ENCODE results near the gene RRAS2.
"Not testable (repeated sequence)": the region's sequence is repeated elsewhere in the genome, so short reads cannot be mapped to it uniquely, and the experiment has no call there.

Gene RRAS2

DNA sequence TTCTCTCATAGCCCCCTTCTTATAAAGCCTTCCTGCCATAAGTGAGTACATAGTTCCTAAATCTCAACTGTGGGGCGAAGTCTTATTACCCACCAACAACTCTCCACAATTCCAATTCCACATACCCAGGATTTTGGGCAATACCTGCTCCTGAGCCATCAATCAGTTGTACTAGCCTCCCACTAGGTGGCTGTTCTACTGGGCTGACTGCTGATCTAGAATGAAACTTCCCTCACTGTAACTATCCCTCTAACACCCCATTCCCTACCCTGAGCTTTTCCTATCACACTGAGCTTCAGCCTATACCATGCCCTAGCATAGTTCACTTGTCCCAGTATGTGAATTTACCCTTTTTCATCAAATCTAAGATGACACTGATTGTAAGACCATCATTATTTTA lies 52.5 kb downstream of the RRAS2 start:
- no peak for DNase-seq (ENCODE audit: low read depth)

GRCh38 chr11:14305649-14306048 lies 53.3 kb downstream of the RRAS2 start:
- DNase-seq (ENCODE audit: low read depth), result no peak

DNA sequence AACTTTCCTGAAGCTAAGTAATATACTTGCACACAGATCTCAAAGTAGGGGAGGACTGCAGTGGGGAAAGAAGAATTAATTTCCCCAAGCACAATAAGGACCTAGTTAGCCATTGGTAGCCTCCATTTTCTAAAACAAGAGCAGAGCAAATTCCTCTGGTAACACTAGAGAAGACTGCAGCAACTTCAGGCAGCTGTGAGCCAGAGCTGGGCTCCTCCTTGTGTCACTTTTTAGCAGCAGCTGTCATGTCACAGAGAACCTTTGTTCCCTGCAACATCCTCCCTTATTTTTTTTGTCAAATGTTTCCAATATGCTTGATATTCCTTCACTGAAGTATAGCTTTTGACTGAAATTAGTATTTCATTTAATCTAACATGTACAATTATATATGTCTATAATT lies 54.4 kb downstream of the RRAS2 start:
- no peak for DNase-seq (ENCODE audit: low read depth)

DNA sequence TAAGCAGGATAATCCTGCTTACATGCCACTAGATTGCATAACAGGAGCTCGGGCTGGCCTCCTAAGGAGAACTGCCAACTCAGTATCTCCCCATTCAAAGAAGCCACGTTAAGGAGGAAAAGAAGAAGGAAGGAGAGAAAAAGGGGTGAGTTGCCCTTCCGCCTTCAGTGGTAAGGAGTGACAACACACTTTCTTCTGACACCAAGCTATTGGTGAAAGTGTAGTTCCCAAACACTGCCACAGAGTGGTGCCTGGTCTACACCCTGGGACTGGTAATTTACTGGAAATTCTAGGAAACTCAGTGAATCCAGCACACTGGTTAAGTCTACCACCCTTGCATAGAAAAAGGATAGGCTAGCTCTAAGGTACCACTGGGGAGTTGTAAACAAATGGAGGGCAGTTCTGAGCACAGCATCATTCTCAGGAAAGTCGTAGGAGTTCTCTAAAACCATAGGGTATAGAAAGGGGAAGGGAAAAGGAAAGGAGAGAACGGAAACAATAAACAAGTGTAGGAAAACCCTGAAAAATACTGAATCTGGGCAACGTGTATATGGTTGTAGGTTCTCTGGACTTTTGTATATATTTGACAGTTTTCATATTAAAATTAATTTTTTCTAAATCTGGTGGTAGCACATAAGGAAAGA lies 58.2 kb downstream of the RRAS2 start:
- DNase-seq (ENCODE audit: low read depth), result peak; percentile 73

GRCh38 chr11:14299921-14300320 lies 59.1 kb downstream of the RRAS2 start:
- no peak for DNase-seq (ENCODE audit: low read depth)

DNA sequence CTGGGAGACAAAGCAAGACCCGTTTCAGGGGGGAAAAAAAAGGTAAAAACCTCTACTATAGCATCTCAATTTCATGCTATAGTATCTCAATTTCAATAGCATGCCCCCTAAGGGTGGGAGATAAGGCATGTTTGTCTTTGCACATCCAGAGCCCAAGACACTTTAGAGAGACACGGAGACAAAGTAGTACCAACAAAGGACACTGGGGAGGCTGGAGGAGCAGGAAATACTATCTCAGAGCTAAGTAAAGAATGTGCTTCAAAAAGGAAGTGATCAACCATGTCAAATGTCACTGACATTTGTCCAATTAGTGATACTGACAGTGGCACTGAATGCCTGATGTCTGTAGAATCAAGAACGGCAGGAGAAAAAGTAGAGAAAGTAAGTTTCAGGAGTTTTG lies 68.6 kb downstream of the RRAS2 start:
- DNase-seq (ENCODE audit: low read depth), result no peak

- peak; percentile 89 for DNase-seq (ENCODE audit: low read depth)
Measured at GRCh38 chr11:14288189-14288935, 70.6 kb downstream of the RRAS2 start.

DNA sequence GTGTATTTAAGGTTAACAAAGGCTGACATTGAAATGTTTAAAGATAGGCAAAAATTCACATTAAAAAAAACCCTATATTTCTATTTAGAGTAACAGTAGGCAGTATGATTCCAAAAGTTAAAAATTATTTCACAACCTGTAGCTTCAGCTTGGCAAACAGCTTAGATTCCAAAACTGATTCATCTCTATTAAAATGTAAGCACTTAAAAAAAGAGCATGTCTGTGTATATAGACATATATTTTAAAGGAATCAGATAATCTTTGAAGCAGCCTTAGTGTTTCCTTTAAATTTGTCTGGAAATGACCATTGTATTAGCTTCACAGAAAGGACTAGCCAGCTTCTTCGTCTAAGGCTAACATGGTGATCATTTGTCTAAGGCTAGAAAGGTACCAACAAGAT lies 80.1 kb downstream of the RRAS2 start:
- not testable (repeated sequence) for DNase-seq (ENCODE audit: low read depth)

- peak; percentile 51 for DNase-seq (ENCODE audit: low read depth)
Measured at GRCh38 chr11:14275076-14275475, 83.9 kb downstream of the RRAS2 start.

- peak; percentile 74 for DNase-seq (ENCODE audit: low read depth)
Measured at GRCh38 chr11:14273895-14274294, 85.1 kb downstream of the RRAS2 start.

GRCh38 chr11:14270690-14271542 lies 88.1 kb downstream of the RRAS2 start:
- no peak for DNase-seq (ENCODE audit: low read depth)

DNA sequence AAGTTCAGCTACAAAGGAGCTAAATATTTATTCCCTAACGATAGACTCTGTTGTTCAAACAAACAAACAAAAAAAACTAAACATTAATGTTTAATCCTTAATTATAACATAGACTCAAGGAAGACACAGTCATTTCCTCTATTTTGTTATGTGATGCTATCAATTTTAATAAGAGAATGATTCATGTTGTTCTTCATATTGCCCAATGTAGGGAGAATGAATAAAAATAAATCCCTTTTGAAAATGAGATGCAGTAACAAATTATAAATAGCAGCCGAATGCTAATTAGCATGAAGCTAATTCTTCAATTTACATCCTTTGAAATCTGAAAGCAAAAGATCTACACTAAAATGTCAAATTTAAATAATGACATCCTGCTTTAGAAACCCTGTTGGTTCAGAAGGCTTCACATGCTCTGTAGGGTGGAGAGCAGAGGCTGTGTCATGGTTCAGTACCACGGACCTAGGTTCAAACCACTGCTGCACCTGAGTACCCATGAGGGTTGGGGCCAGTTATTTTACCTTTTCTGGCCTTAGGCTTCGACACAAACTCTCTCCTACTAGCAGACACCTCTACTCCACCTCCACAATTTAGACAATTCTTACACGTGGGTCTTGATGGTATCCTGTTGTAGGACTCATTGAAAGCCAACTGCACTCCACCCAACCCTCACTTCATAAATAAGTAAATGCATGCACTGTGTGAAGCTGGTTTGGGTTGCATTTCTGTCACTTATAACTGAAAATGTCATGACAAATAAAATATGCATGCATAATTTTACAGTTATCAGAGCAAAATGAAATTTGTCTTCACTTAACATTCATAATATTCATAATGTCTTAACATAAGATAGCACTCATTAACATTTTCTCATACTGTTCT lies 89.0 kb downstream of the RRAS2 start:
- DNase-seq (ENCODE audit: low read depth), result no peak

GRCh38 chr11:14267861-14268635 lies 90.9 kb downstream of the RRAS2 start:
- DNase-seq (ENCODE audit: low read depth), result peak; percentile 92

GRCh38 chr11:14266622-14267021 lies 92.4 kb downstream of the RRAS2 start:
- DNase-seq (ENCODE audit: low read depth), result no peak

DNA sequence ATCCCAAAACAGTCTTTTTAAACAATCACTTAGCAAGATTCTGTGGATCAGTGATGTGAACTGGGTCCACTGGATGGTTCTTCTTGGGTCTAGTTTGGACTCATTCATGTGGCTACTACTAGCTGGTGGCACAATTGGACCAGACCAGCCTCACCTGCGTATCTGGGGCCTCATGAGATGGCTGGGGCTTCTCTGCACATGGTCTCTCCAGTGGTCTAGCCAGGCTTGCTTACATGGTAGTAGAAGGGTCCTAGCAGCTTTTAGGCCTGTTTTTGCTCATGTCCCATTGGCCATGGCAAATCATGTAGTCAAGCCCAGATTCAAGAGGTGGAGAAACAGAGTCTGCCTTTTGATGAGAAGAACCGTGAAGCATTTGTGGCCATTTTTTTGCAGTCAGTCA lies 94.0 kb downstream of the RRAS2 start:
- no peak for DNase-seq (ENCODE audit: low read depth)

DNA sequence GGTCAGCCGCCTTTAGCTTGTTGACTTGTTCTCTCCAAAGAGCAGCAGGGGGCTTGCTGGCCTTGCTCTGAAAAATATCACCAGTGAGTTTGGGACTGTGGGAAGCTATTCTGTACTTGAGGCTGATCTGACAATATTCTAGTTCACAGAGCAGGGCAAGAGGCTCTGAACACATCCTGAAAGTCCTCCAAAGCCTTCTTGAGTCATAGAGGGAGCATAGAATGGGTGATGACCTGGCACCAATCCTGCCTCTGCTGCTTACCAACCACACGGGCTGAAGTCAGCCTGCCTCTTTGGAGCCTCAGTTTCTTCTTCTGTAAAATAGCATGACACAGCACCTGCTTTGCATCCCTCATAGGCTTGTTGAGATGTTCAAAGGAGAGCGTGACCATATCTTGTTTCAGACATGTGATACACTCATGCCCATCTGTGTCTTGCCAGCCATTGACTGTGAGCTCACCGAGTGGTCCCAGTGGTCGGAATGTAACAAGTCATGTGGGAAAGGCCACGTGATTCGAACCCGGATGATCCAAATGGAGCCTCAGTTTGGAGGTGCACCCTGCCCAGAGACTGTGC lies 96.6 kb downstream of the RRAS2 start:
- no peak for DNase-seq (ENCODE audit: low read depth)

DNA sequence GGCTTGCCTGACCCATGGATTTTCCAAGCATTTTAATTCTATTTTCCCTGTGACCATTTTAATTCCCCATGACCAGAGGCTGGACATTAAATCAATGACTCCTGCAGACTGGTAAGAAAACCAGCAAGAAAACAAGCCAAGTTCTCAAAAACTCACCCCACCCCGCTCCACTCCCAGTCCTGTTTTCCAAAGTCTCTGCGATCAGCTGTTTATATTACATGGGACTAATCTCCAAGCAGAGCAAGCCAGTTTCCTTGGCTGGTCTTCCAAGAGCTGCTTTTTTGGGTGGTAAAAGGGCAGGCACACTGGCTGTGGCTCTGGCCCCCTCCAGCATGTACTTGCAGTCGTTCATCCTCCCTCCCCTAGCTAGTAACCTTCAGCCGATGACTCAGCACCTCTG lies 97.9 kb downstream of the RRAS2 start:
- DNase-seq (ENCODE audit: low read depth), result no peak

DNA sequence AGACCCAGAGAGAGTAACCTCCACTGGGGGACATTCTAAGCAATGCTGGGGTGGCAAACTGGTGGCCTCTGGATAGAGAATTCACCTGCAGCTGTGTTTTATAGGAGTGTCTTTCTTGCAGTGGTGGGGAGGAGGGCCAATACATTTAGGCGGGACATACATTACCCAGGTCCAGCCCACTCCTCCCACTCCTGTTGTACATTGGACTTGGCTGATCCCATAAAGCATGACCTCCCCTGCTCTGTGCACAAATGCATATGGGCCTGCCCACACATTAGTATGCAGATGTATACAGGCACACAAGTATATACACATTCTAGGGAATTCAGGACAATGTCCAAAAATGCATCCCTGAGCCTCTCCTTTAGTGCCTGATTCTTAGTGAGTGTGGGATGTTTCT lies 99.1 kb downstream of the RRAS2 start:
- no peak for DNase-seq (ENCODE audit: low read depth)

GRCh38 chr11:14259186-14259784 lies 99.7 kb downstream of the RRAS2 start:
- no peak for DNase-seq (ENCODE audit: low read depth)

GRCh38 chr11:14258221-14258935 lies 100.6 kb downstream of the RRAS2 start:
- DNase-seq (ENCODE audit: low read depth), result peak; percentile 71

All from fibroblast of gingiva (primary cell).